Smooth muscle cell (in vitro differentiated cells): ENCODE data around the gene VAMP1. TPM values are rescaled to one million over a fixed set of nuclear protein-coding genes. Genes with fewer than 3 reads are reported as not detected.

ENCODE experiments used
- DNase-seq: peaks from one replicate; lab custom pipeline; 2025; ENCODE audit not compliant: unreplicated experiment; lab: John Stamatoyannopoulos, UW
- H2AFZ ChIP-seq: fragments of 200-600 bp; sonication (generic); 2 replicates; pipeline ENCODE4 v1.6.0; 2016; ENCODE audit warnings: antibody characterized with exemption, low read depth, mild to moderate bottlenecking
- H3F3A ChIP-seq: fragments of 200-600 bp; sonication (generic); 2 replicates; pipeline ENCODE4 v1.6.0; 2017; ENCODE audit warnings: antibody characterized with exemption, low read depth
- H3K27ac ChIP-seq: fragments of 200-600 bp; sonication (generic); 2 replicates; pipeline ENCODE4 v1.5.1; 2016; ENCODE audit warnings: low read depth, mild to moderate bottlenecking
- H3K27me3 ChIP-seq: fragments of 200-600 bp; sonication (generic); 2 replicates; pipeline ENCODE4 v1.6.1; 2016; ENCODE audit warnings: low read depth, mild to moderate bottlenecking
- H3K36me3 ChIP-seq: fragments of 200-600 bp; sonication (generic); 2 replicates; pipeline ENCODE4 v1.5.1; 2016; ENCODE audit warnings: low read depth
- H3K4me1 ChIP-seq: fragments of 200-600 bp; sonication (generic); 2 replicates; pipeline ENCODE4 v1.5.1; 2016; ENCODE audit warnings: low read depth
- H3K4me2 ChIP-seq: fragments of 200-600 bp; sonication (generic); 2 replicates; pipeline ENCODE4 v1.6.0; 2016; ENCODE audit warnings: mild to moderate bottlenecking
- H3K4me3 ChIP-seq: fragments of 200-600 bp; sonication (generic); 2 replicates; pipeline ENCODE4 v1.5.1; 2016; ENCODE audit warnings: mild to moderate bottlenecking
- H3K79me2 ChIP-seq: fragments of 200-600 bp; sonication (generic); 2 replicates; pipeline ENCODE4 v1.6.0; 2016; ENCODE audit warnings: low read depth, mild to moderate bottlenecking
- H3K9ac ChIP-seq: fragments of 200-600 bp; sonication (generic); 2 replicates; pipeline ENCODE4 v1.6.0; 2016; ENCODE audit warnings: low read depth
- H3K9me3 ChIP-seq: fragments of 200-600 bp; sonication (generic); replicated peaks from 2 replicates; pipeline ENCODE4 v1.5.1; 2016; ENCODE audit warnings: low read depth
- H4K20me1 ChIP-seq: fragments of 200-600 bp; sonication (generic); 2 replicates; pipeline ENCODE4 v1.6.0; 2016; ENCODE audit warnings: low read depth
- CTCF ChIP-seq: fragments of 200-600 bp; sonication (generic); IDR thresholded peaks from 2 replicates; pipeline ENCODE4 v1.5.1; 2017; ENCODE audit warnings: borderline replicate concordance, mild to moderate bottlenecking, antibody characterized with exemption; ENCODE audit not compliant: insufficient read depth, poor library complexity, severe bottlenecking
- WGBS: methylation state at CpG from one replicate; pipeline ENCODE4 v1.1.7; 2016; ENCODE audit warnings: low lambda C conversion rate; 5-methylcytosine and 5-hydroxymethylcytosine counted together
- polyA plus RNA-seq: library from polyadenylated mRNA; unstranded; fragments of >200 nt; fragmentation: Nextera tagmentation; extraction: Ambion mirVana; gene quantifications from 2 replicates; pipeline ENCODE4 v1.2.1, GENCODE V29; 2016
- total RNA-seq: library from RNA; depleted of rRNA; stranded (reverse); fragments of >200 nt; gene quantifications from 2 replicates; pipeline ENCODE4 v1.2.3, GENCODE V29; 2014

VAMP1 gene
- total and polyA plus RNA-seq, 2 experiments from 2014 or later: 3.5 to 7.5 TPM

GRCh38 chr12:6444704-6445688 lies 25.5 kb downstream of the VAMP1 start, which contains the start of gene CD27:
Gene CD27, plus strand, starts transcription at chr12:6444955. Its CDS starts 141 bp downstream, at chr12:6445096.
- H3K79me2 ChIP-seq: no peaks in the 10 kb centered on the region
- no peak within 1 kb of the TSS for H2AFZ ChIP-seq
- H3K4me1 ChIP-seq: peaks cover 3% of the 10 kb centered on the region
- no peaks in the 10 kb centered on the region for H3K36me3 ChIP-seq
- no peak within 1 kb of the TSS for H3K9ac ChIP-seq
- H4K20me1 ChIP-seq: no peaks in the 10 kb centered on the region
- H3K27ac ChIP-seq: no peak within 1 kb of the TSS
- DNase-seq: no peak
- no peaks in the 10 kb centered on the region for H3K27me3 ChIP-seq
- TF ChIP-seq CTCF: no peak
- 91% methylated on average over 16 of the region's 16 CpGs for WGBS
- no peaks in the 10 kb centered on the region for H3K9me3 ChIP-seq
- H3F3A ChIP-seq: no peaks in the 10 kb centered on the region
- H3K4me2 ChIP-seq: no peak within 1 kb of the TSS
- H3K4me3 ChIP-seq: no peak within 1 kb of the TSS

- Histone ChIP-seq H3K9me3 (no peaks in the 10 kb centered on the region), H4K20me1 (no peaks in the 10 kb centered on the region), H3K79me2 (no peaks in the 10 kb centered on the region), H3K9ac (no peak overlapping the region), H3K27ac (no peak overlapping the region), H3K4me2 (no peak overlapping the region), H3K4me3 (no peak overlapping the region), H3K27me3 (no peaks in the 10 kb centered on the region), H3K4me1 (no peaks in the 10 kb centered on the region), H2AFZ (no peak overlapping the region), H3K36me3 (no peaks in the 10 kb centered on the region), H3F3A (no peaks in the 10 kb centered on the region)
- DNase-seq: no peak
- no peak for TF ChIP-seq CTCF
- 85% methylated on average over 4 of the region's 4 CpGs for WGBS
Measured at GRCh38 chr12:6444031-6444430, 26.4 kb downstream of the VAMP1 start.

- Histone ChIP-seq H3K9me3 (no peaks in the 10 kb centered on the region), H2AFZ (no peak overlapping the region)
Measured at GRCh38 chr12:6443361-6443983, 27.0 kb downstream of the VAMP1 start.

More at GRCh38 chr12:6443361-6443983, 27.0 kb downstream of the VAMP1 start:
- no peak for DNase-seq
- no peaks in the 10 kb centered on the region for H3F3A ChIP-seq
- 69% methylated on average over 9 of the region's 9 CpGs for WGBS
- H3K4me1 ChIP-seq: no peaks in the 10 kb centered on the region
- H3K4me2 ChIP-seq: no peak overlapping the region
- H3K79me2 ChIP-seq: no peaks in the 10 kb centered on the region
- no peak overlapping the region for H3K9ac ChIP-seq
- no peaks in the 10 kb centered on the region for H3K27me3 ChIP-seq
- no peak for TF ChIP-seq CTCF
- H3K4me3 ChIP-seq: no peak overlapping the region
- no peaks in the 10 kb centered on the region for H4K20me1 ChIP-seq
- H3K27ac ChIP-seq: no peak overlapping the region
- H3K36me3 ChIP-seq: no peaks in the 10 kb centered on the region
